Stimulated activated CD8-positive, alpha-beta memory T cell treated with anti-CD3 and anti-CD28 coated beads, Interleukin-7, amount 100 ng/mL, for 24 hours (primary cell): ENCODE results near the gene UBALD1.

Experiments
- DNase-seq: peaks from one replicate; pipeline ENCODE4 v3.0.0-alpha.2; 2020; ENCODE audit warnings: low read depth

The UBALD1 gene

DNA sequence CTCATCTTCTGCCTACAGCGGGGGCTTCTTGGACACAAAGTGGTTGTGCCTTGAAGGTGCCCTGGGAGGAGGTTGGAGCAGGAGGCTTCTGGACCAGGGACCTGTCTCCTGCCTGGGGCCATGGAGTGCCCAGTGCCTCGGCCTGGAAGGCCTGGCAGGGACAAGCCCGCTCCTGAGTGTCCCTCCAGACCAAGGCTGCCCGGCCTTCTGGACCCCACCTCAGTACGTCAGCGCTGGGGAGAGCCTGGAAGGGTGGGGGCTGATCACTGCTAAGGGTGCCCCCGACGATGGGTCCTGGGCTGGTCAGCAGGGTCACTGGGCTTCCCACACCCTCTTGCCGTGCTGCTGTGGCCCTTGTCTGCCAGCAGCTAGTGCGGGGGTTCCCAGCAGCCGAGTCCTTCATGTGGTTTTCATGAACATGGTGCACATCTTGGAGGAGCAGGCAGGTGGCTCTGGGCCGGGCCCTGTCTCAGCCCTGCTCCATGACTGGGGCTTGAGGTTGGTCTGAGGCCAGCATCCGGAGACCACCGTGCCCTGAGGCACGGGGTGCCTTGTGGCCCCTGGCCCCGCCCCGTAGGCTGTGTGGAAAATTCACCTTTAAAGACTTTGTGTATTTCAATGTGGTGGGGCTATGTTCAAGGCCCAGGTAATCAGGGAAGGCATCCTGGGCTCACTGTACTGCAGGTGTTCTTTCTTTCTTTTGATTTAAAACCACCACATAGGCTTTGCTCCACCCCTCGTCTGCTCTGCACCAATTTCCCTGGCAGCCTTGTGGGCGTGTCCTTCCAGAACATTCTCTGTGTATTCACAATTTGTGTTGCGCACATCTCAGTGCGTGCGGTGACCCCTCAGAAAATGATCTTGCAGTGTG lies 32.3 kb upstream of the UBALD1 start:
- DNase-seq = no peak

- no peak for DNase-seq
Observed at GRCh38 chr16:4641895-4642294, 27.2 kb upstream of the UBALD1 start.

- DNase-seq = no peak
Observed at GRCh38 chr16:4641306-4641687, 26.6 kb upstream of the UBALD1 start.

- DNase-seq = no peak
Observed at GRCh38 chr16:4640572-4641305, 26.1 kb upstream of the UBALD1 start.

- DNase-seq = no peak
Observed at GRCh38 chr16:4639899-4640509, 25.3 kb upstream of the UBALD1 start.

DNA sequence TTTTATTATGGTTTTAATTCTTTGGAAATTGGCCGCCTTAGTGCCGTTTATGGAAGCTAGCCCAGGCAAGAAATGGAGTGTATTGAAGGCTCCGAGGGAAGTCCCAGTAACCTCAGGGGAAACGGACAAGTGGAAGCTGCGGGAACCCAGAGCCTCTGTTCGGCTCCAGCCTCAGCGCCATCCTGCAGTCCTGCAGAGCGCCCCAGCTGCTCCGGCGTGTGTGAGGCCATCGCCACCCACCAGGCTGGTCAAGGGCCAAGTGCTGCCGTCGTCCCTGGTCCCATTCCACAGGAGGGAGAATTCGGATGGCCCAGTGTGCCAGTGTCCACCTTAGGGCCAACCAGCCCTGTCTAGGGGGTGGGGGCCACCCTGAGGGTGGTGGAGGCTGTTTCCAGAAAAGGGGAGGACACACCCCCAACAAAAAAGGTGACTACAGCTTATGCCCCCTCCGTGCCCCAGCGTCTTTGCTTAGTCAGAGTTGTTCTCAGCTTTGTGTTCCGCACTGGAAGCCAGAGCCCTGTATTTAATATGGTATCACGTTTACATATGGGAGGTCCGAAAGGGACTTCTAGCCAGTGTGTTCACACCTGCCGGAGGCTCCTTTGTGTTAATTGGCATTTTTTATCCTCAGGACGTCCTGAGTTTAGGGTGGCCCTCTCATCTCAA lies 22.9 kb upstream of the UBALD1 start:
- DNase-seq = no peak

- DNase-seq = no peak
Observed at GRCh38 chr16:4636196-4636595, 21.5 kb upstream of the UBALD1 start.

GRCh38 chr16:4634768-4635167 lies 20.1 kb upstream of the UBALD1 start:
- DNase-seq = no peak

DNA sequence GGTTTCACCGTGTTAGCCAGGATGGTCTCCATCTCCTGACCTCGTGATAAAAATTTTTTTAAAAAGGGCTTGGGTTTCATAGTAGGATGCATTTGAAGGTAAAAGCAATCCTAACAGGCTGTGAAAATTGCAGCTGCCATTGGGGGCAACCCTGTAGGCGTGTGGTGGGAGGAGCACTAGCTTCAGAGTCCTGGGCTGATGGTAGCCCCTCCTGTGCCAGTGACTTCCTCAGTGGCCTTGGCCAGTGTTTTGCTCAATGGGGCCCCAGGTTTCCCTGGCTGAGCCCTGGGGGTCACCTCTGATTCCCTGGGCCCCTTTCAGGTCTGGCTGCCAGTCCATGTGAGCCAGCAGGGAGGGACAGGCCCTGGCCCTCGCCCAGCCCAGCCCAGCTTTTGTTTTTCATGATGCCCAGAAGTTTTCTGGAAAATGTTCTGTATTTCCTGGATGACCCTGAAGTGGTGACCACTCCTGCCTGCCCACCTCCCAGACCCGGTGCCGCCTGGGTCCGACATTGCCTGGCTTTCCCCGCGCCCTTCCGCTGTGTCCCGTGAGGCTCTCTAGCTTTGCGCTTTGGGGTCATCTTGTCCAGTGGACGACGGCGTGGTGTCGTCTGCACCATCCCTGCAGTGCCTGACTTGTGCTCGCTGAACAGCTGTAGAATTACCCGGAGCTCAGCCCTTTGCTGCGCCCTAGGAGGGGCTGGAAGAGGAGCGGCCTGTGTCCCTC lies 19.4 kb upstream of the UBALD1 start:
- DNase-seq = no peak

DNA sequence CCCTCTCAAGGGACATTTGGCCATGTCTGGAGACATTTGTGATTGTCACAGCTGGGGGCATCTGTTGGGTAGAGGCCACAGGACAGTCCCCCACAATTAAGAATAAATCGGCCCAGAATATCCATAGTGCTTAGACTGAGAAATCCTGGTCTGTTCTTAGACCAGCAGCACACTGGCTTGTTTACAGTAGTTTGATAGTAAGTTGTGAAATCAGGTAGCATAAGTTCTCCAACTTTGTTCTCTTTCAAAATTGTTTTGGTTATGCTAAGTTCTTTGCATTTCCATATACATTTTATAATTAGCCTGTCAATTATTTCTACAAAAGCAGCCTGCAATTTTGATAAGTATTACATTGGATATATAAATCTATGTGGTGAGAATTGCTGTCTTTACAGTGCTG lies 16.8 kb upstream of the UBALD1 start:
- no peak for DNase-seq

GRCh38 chr16:4628283-4628682 lies 13.6 kb upstream of the UBALD1 start:
- no peak for DNase-seq

DNA sequence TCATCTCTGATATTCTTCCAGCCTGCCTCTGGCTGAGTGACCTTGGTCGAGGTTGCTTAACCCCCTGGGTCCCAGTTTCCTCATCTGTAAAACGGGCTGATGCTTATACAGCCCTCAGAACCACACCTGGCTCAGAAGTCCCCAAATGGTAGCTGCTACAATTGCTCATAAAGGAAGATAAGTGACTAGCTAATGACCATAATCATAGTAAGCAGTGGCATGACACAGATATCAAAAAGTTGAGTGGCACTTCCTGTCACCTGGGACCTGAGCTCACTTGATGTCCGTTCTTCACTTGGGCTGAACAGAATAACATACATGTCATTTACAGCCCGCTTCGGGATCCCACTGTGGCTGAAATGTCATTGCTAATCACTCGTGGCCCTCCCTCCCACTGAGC lies 11.7 kb upstream of the UBALD1 start:
- no peak for DNase-seq

DNA sequence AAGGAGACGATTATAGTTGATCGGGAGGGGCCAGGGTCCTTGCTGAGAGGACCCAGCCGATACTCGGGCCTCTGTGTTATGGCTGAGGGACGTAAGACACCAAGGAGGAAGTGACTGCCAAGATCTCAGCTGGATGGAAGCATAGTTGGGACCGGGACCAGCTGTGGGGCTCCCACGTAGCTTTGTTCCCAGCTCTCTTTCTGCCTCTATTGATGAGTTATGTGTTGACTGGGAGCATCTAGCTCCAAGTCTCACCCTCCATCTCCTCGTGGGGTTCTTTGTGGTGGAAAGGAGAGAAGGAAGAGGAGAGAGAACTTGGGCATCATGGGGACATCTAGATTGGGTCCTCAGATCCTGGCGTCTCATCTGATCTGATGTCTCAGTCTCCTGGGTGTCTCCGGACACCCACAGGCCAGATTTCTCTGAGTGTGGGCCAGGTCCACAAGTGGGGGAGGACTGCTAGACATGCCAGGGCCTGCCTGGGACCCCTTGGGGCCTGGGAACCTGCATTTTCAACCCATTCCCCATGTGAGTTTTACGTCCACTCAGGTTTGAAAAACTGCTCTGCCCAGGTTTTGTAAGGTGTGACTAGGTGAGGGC lies 11.0 kb upstream of the UBALD1 start:
- no peak for DNase-seq

GRCh38 chr16:4624827-4625559 lies 10.3 kb upstream of the UBALD1 start:
- DNase-seq = peak; percentile 61

DNA sequence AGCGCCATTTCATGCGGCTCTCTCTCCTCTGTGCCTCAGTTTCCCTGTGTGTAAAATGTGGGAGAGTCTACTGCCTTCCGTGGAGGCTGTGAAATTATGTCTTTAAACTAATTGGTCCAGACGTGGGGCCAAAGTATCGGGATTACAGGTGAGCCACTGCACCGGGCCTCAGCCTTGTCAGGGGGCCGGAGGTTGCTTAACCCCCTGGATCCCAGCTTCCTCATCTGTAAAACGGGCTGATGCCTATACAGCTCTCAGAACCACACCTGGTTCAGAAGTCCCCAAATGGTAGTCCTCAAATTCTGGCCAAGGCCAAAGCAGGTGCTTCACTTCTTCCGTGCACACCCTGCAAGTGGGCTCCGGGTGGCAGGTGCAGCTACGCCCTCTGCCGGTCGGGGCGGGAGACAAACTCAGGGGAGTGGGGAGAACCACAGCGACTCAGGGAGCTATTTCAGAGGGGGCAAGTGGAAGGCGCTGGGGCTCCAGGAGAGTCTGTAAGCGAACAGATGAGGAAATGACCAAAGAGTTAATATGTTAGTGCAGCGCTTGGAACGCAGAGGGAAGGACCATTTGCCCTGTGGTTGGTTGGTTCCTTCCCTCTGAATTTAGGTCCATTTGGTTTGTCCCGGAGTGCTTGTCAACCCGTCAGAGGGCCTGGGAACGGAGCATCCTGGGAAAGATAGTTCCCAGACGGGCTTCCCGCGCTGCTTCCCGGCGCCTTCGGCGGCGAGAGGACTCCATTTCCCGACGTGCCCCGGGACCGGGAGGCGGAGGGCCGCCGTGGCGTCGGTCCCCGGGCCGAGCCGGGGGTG lies 9.5 kb upstream of the UBALD1 start, which contains the start of gene MGRN1:
MGRN1 (plus strand) TSS at position 812 of the 812 bp plus-strand sequence. CDS start 135 bp downstream, outside the sequence.
- peak; percentile 80 for DNase-seq

DNA sequence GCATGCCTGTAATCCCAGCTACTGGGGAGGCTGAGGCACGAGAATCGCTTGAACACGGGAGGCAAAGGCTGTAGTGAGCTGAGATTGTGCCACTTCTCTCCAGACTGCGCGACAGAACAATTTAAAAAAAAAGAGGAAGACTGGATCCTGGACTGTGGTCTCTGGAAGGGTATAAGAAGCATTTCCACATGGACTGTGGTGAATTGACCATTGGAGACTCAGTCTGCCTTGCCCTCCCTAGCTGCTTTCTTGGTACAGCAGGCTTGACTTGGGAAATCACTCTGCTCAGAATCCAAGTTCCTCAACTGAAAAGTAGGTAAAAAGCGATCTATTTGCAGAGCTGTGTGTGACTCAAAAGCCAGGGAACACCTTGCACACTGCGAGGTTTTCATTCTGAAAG lies 8.9 kb upstream of the UBALD1 start:
- no peak for DNase-seq

DNA sequence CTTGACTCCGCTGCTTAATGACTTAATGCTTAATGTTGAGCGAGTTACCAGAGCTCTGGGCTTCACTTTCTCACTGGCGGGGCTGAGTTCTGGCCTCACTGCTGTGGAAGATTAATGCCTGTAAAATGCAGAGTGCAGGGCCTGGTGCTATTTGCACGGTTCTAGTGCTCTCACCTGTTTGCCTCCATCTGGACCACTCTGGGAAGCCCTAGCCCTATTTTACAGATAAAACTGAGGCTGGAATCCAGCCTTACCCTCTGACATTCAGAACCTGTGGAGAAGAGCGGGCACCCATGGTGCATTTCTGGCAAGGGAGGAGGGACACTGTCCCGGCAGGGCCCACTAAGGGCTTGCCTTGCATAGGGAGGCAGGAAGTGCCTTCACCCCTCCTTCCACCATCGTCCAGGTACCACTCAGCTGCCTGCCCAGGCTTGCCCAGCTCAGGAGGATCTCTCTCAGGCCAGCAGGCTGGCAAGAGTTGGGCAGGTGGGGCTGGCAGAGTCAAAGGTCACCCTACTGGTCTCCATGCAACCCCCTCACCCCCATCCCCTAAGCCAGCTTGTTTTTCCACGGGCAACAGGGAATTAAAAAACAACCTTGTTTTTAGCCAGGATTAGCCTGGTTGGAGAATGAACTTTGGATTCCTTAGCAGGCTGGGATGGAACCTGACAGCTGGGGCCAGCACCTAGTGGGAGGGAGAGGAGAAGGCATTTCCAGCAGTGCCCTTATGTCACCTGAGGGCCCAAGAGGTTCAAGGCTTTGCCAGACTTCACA lies 4.1 kb upstream of the UBALD1 start:
- DNase-seq = no peak

DNA sequence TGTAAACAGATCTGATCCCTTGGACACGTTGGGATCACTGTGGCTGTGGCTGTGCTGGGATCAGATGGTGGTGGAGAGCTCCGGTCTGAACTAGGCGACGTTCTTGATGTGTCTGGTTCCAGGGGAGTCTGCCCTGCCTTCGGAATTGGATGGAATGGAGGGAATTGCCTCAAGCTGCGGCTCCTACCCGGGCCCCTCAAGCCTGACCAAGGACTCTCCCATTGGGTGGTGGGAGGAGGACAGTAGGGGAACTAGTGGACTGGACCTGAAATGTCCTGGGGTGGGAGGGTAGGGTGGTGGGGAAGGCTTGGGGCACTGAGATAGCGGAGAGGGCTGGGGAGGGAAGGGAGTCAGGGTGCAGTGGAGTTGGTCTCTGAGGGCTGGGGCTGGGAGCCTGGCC lies 3.2 kb upstream of the UBALD1 start:
- no peak for DNase-seq
